Endothelial cell of umbilical vein (primary cell): ENCODE results near the gene MAML2. TPM values are rescaled to one million over a fixed set of nuclear protein-coding genes. Genes with fewer than 3 reads are reported as not detected.

ENCODE experiments used
- BruUV-seq: library from RNA; stranded (reverse); fragments of 400-500 nt; replicated peaks from 2 replicates; lab custom pipeline; 2021; lab: Mats Ljungman, UMichigan
- CTCF ChIA-PET: fragments of 300-600, 350-600 bp; sonication (Branson Sonifier 250); formaldehyde crosslinking; loops from one replicate; lab custom pipeline; 2021; ENCODE audit warnings: antibody characterized with exemption, inconsistent platforms; lab: Charles Lee
- POLR2A ChIA-PET: fragments of 300-600, 350-600 bp; sonication (Branson Sonifier 250); formaldehyde crosslinking; loops from one replicate; lab custom pipeline; 2021; ENCODE audit warnings: antibody characterized with exemption, inconsistent platforms; lab: Charles Lee
- DNase-seq: peaks from one replicate; pipeline ENCODE4 v3.0.0-alpha.2; 2011; ENCODE audit warnings: low read depth, low spot score
- FAIRE-seq: peaks from 2 replicates; lab custom pipeline; 2011; peaks lifted over from hg19 to GRCh38; lab: Jason Lieb, UNC
- H2AFZ ChIP-seq: 2 replicates; pipeline ENCODE4 v1.6.0; 2012; ENCODE audit warnings: low read depth, low read length, control low read depth, inconsistent platforms
- H3K27ac ChIP-seq: 2 replicates; pipeline ENCODE4 v1.5.1; 2011; ENCODE audit warnings: low read depth, mild to moderate bottlenecking, control low read depth, low read length, moderate library complexity; ENCODE audit not compliant: insufficient read depth
- H3K27me3 ChIP-seq, 2 experiments: 2 replicates each; pipeline versions ENCODE4 v1.6.0 to v1.6.1; 2011; ENCODE audit warnings: low read length in 2 of 2, mixed read lengths in 1 of 2; ENCODE audit not compliant: control insufficient read depth in 2 of 2, insufficient read depth in 2 of 2
- H3K36me3 ChIP-seq, 2 experiments: 2 replicates in 1 of 2; 3 replicates in 1 of 2; pipeline ENCODE4 v1.5.1; 2011; ENCODE audit warnings: low read length in 2 of 2, mild to moderate bottlenecking in 1 of 2, moderate library complexity in 1 of 2; ENCODE audit not compliant: control insufficient read depth in 2 of 2, insufficient read depth in 2 of 2; ENCODE audit errors: extremely low read depth in 1 of 2
- H3K4me1 ChIP-seq: 3 replicates; pipeline ENCODE4 v1.5.1; 2011; ENCODE audit warnings: mild to moderate bottlenecking, low read length; ENCODE audit not compliant: control insufficient read depth, insufficient read depth; ENCODE audit errors: extremely low read depth
- H3K4me2 ChIP-seq: 2 replicates; pipeline ENCODE4 v1.6.1; 2011; ENCODE audit warnings: low read length, control low read depth, mixed read lengths; ENCODE audit not compliant: insufficient read depth
- H3K4me3 ChIP-seq, 3 experiments: fragments of 200-600 bp in 1 of 3; sonication (generic), shearing (Covaris generic) in 1 of 3; replicated peaks in 1 of 3; 2 replicates each; pipeline ENCODE4 v1.5.1; 2011 to 2016; ENCODE audit warnings: control low read depth in 3 of 3, low read length in 3 of 3, mild to moderate bottlenecking in 2 of 3, inconsistent platforms in 1 of 3, low read depth in 1 of 3, moderate library complexity in 1 of 3; ENCODE audit not compliant: insufficient read depth in 1 of 3
- H3K79me2 ChIP-seq: 2 replicates; pipeline ENCODE4 v1.6.0; 2012; ENCODE audit warnings: low read length, inconsistent platforms; ENCODE audit not compliant: control insufficient read depth, insufficient read depth
- H3K9ac ChIP-seq: replicated peaks from 2 replicates; pipeline ENCODE3; 2011; ENCODE audit warnings: low read length, control low read depth; ENCODE audit not compliant: insufficient read depth; ENCODE audit errors: extremely low read depth
- H3K9me1 ChIP-seq: replicated peaks from 3 replicates; pipeline ENCODE4 v1.6.0; 2011; ENCODE audit warnings: mild to moderate bottlenecking, low read length; ENCODE audit not compliant: control insufficient read depth, insufficient read depth; ENCODE audit errors: extremely low read depth
- H3K9me3 ChIP-seq: replicated peaks from 2 replicates; pipeline ENCODE4 v1.5.1; 2012; ENCODE audit warnings: low read length, inconsistent platforms; ENCODE audit not compliant: control insufficient read depth, insufficient read depth
- H4K20me1 ChIP-seq: replicated peaks from 2 replicates; pipeline ENCODE3; 2011; ENCODE audit warnings: mild to moderate bottlenecking, low read length; ENCODE audit not compliant: control insufficient read depth, insufficient read depth; ENCODE audit errors: extremely low read depth
- CTCF ChIP-seq, 2 donors: IDR thresholded peaks; 1 replicate in 1 of 2; 2 replicates in 1 of 2; pipeline ENCODE4 v1.5.1; 2011; ENCODE audit warnings: low read length in 2 of 2, mild to moderate bottlenecking in 2 of 2, moderate library complexity in 2 of 2, control low read depth in 1 of 2, inconsistent platforms in 1 of 2, low read depth in 1 of 2; ENCODE audit not compliant: insufficient read depth in 1 of 2; ENCODE audit errors: extremely low read depth in 1 of 2
- EZH2 ChIP-seq: IDR thresholded peaks from 2 replicates; pipeline ENCODE4 v1.6.1; 2012; ENCODE audit warnings: borderline replicate concordance, low read depth, mild to moderate bottlenecking, moderate library complexity, low read length, inconsistent platforms; ENCODE audit not compliant: severe bottlenecking
- FOS ChIP-seq: IDR thresholded peaks from 2 replicates; pipeline ENCODE4 v1.6.1; 2011; ENCODE audit warnings: mild to moderate bottlenecking, low read length, moderate library complexity, borderline replicate concordance; ENCODE audit not compliant: insufficient read depth
- GATA2 ChIP-seq: IDR thresholded peaks from 2 replicates; pipeline ENCODE4 v1.7.0; 2011; ENCODE audit warnings: low read depth, mild to moderate bottlenecking, moderate library complexity, mixed read lengths, low read length; ENCODE audit not compliant: insufficient read length, insufficient read depth
- JUN ChIP-seq: IDR thresholded peaks from 2 replicates; pipeline ENCODE4 v1.6.1; 2011; ENCODE audit warnings: borderline replicate concordance, low read depth; ENCODE audit not compliant: insufficient read length, insufficient read depth
- MAX ChIP-seq: IDR thresholded peaks from 2 replicates; pipeline ENCODE4 v1.6.1; 2011; ENCODE audit not compliant: insufficient read depth, insufficient read length
- MYC ChIP-seq: IDR thresholded peaks from one replicate; pipeline ENCODE4 v1.6.1; 2011; ENCODE audit warnings: mild to moderate bottlenecking, low read depth, low read length
- POLR2A ChIP-seq: IDR thresholded peaks from 2 replicates; pipeline ENCODE4 v1.6.1; 2012; ENCODE audit warnings: low read depth, mild to moderate bottlenecking, control low read depth, low read length
- POLR2AphosphoS5 ChIP-seq: IDR thresholded peaks from 2 replicates; pipeline ENCODE4 v1.6.1; 2012; ENCODE audit warnings: low read depth, mild to moderate bottlenecking, control low read depth, low read length, moderate library complexity; ENCODE audit not compliant: insufficient read depth
- dilution Hi-C: fragments of 300-500 bp; cut with MboI; formaldehyde crosslinking; loops from one replicate; pipeline ENCODE4 v1.15.0; 2019; ENCODE audit warnings: low sequenced_read_pairs; ENCODE audit not compliant: extremely low pct_ligation_motif_present
- intact Hi-C: fragments of 100-400 bp; cut with micrococcal nuclease; formaldehyde crosslinking; loops from one replicate; pipeline ENCODE4 v1.10.0; 2022
- polyA plus RNA-seq, 4 experiments: library from polyadenylated mRNA; depleted of rRNA in 3 of 4; stranded (reverse) in 3 of 4; unstranded in 1 of 4; fragments of >200 nt; gene quantifications; 2 replicates each; pipeline versions ENCODE4 v1.2.1 to v1.2.3, GENCODE V29; 2011 to 2012; ENCODE audit warnings: missing spikeins in 1 of 4
- total RNA-seq: library from RNA; stranded (reverse); gene quantifications from 2 replicates; pipeline ENCODE4 v1.2.3, GENCODE V29; 2021

MAML2 gene
- total and polyA plus RNA-seq, 2 donors (not counting 3 experiments of a cell fraction or from before 2014, with no cell fraction given): 12.4 to 16.8 TPM

DNA sequence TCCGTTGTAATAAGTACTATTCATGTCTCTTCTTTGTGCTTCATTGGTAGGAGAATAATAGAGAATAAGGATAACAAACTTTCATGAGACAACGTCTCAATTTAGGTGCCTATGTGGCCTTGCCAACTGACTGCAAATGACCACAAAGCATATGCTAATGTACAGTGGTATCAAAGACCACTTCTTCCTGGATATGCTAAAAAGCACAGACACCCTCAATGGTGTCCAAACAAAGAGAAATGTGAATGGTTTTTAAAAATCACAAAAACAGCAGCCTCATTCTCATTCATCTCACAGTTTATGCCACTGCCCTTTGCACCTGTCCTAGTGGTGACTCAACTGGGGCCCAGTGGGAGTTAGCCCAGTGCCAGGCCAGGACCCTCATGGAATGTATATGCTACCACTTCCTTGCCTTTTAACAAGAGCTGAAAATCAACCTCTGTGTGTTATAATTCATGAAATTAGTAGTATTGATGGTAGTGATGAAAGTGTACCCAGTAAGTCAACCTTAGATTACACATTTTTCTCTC, 353.9 kb downstream of the MAML2 start:
- no TSS peak for BruUV-seq
- Histone ChIP-seq H3K36me3 (no peaks in the 10 kb centered on the region), H4K20me1 (no peaks in the 10 kb centered on the region), H3K9me3 (no peaks in the 10 kb centered on the region), H3K27ac (no peak overlapping the region), H3K4me1 (no peaks in the 10 kb centered on the region), H3K9me1 (no peaks in the 10 kb centered on the region), H3K9ac (no peak overlapping the region), H3K27me3 (no peaks in the 10 kb centered on the region), H3K4me3 (no peak overlapping the region), H3K4me2 (no peak overlapping the region), H2AFZ (no peak overlapping the region), H3K79me2 (no peaks in the 10 kb centered on the region)
- no peak for TF ChIP-seq FOS
- TF ChIP-seq POLR2AphosphoS5: no peak
- TF ChIP-seq MAX: no peak
- TF ChIP-seq CTCF (IDR thresholded peaks at IDR 0.05; ENCODE audit: extremely low read depth in 1 of 2, insufficient read depth in 1 of 2, low read depth in 1 of 2, low read length in 2 of 2): no peak
- no peak for TF ChIP-seq JUN
- TF ChIP-seq EZH2: no peak
- no peak for TF ChIP-seq POLR2A
- TF ChIP-seq MYC: no peak
- no peak for TF ChIP-seq GATA2
- POLR2A ChIA-PET: no interaction called here
- CTCF ChIA-PET: no interaction called here
- dilution Hi-C loops: no loop called here
- intact Hi-C loops: no loop called here
- FAIRE-seq (no peak), DNase-seq (no peak)
